CD4-positive, alpha-beta T cell (primary cell): Measurements from ENCODE around the gene SCAF11. TPM values are rescaled to one million over a fixed set of nuclear protein-coding genes. Genes with fewer than 3 reads are reported as not detected.

Experiments
- ATAC-seq: fragments of 200-7000 bp; cut with Tn5 transposase; one replicate; pipeline ENCODE4 v1.10.0; 2022; ENCODE audit warnings: mild to moderate bottlenecking; ENCODE audit not compliant: poor library complexity
- CTCF ChIA-PET: fragments of 350-600 bp; sonication (Branson Sonifier 250); formaldehyde crosslinking; loops from one replicate; lab custom pipeline; 2021; ENCODE audit warnings: antibody characterized with exemption, inconsistent platforms; lab: Charles Lee
- POLR2A ChIA-PET: fragments of 350-600 bp; sonication (Branson Sonifier 250); formaldehyde crosslinking; loops from one replicate; lab custom pipeline; 2021; ENCODE audit warnings: antibody characterized with exemption, inconsistent platforms; lab: Charles Lee
- DNase-seq, 14 experiments: peaks; one replicate each; pipeline ENCODE4 v3.0.0-alpha.2; 2013 to 2020; ENCODE audit warnings: mixed read lengths in 2 of 14
- H3K27ac ChIP-seq, 2 donors: one replicate each; pipeline versions ENCODE4 v1.5.1 to v1.7.0; 2013; ENCODE audit warnings: low read length in 2 of 2, low read depth in 1 of 2, mild to moderate bottlenecking in 1 of 2
- H3K27me3 ChIP-seq, 2 experiments: 1 replicate in 1 of 2; 2 replicates in 1 of 2; pipeline versions ENCODE4 v1.6.1 to v1.7.0; 2013; ENCODE audit warnings: low read length in 2 of 2, control low read depth in 1 of 2, mild to moderate bottlenecking in 1 of 2, moderate library complexity in 1 of 2; ENCODE audit not compliant: insufficient read depth in 2 of 2, control insufficient read depth in 1 of 2
- H3K36me3 ChIP-seq: one replicate; pipeline ENCODE4 v1.6.1; 2013; ENCODE audit warnings: low read length, control low read depth; ENCODE audit not compliant: insufficient read depth
- H3K4me1 ChIP-seq: one replicate; pipeline ENCODE4 v1.6.1; 2013; ENCODE audit warnings: low read length, control low read depth; ENCODE audit not compliant: insufficient read depth
- H3K4me3 ChIP-seq: one replicate; pipeline ENCODE4 v1.5.1; 2013; ENCODE audit warnings: mild to moderate bottlenecking, low read length, moderate library complexity
- H3K9me3 ChIP-seq, 2 experiments: 1 replicate in 1 of 2; 2 replicates in 1 of 2; pipeline versions ENCODE4 v1.6.1 to v1.7.0; 2013; ENCODE audit warnings: low read length in 2 of 2, mild to moderate bottlenecking in 2 of 2, control low read depth in 1 of 2, moderate library complexity in 1 of 2; ENCODE audit not compliant: control insufficient read depth in 1 of 2, insufficient read depth in 1 of 2
- H3K27ac Mint-ChIP-seq: one replicate; pipeline ENCODE4 v1.8.0; 2020; ENCODE audit warnings: mixed read lengths
- H3K27me3 Mint-ChIP-seq: one replicate; pipeline ENCODE4 v1.8.0; 2021; ENCODE audit warnings: mixed read lengths
- H3K36me3 Mint-ChIP-seq: one replicate; pipeline ENCODE4 v1.8.0; 2021; ENCODE audit warnings: low read depth, mixed read lengths
- H3K4me1 Mint-ChIP-seq: one replicate; pipeline ENCODE4 v1.8.0; 2021; ENCODE audit warnings: low read depth, mixed read lengths
- H3K4me3 Mint-ChIP-seq: one replicate; pipeline ENCODE4 v1.8.0; 2020; ENCODE audit warnings: mild to moderate bottlenecking, mixed read lengths
- H3K9me3 Mint-ChIP-seq: one replicate; pipeline ENCODE4 v1.8.0; 2020; ENCODE audit warnings: mixed read lengths
- CTCF ChIP-seq: fragments of 200-600 bp; IDR thresholded peaks from one replicate; pipeline ENCODE4 v1.8.0; 2022; ENCODE audit warnings: antibody characterized with exemption, mild to moderate bottlenecking
- intact Hi-C, 2 experiments: fragments of 100-400 bp; cut with DNase I in 1 of 2; cut with micrococcal nuclease in 1 of 2; formaldehyde crosslinking; loops; one replicate each; pipeline versions ENCODE4 v1.15.1 to v1.9.0; 2023 to 2025; cut with DNase I, micrococcal nuclease
- total RNA-seq, 174 experiments: library from RNA in 2 of 174; stranded (reverse) in 2 of 174; gene quantifications; one replicate each; pipeline ENCODE4 v1.2.3 and lab custom pipeline; 2021 to 2026

Gene SCAF11
- total RNA-seq, 2 experiments from 2014 or later = 205 to 213 TPM

- H3K4me1 ChIP-seq = peaks cover 15% of the 10 kb centered on the region
- intact Hi-C loops = loop anchor here in 1 of 2 experiments (10.0 kb wide), 2 partner anchors 384 to 1714 kb away; no protein-coding TSS in a partner anchor
- no peak overlapping the region for H3K27ac ChIP-seq
- no peak for TF ChIP-seq CTCF
- peaks cover 99% of the 10 kb centered on the region for H3K4me1 Mint-ChIP-seq
- no peak for DNase-seq
- CTCF ChIA-PET = interaction anchor here (1.3 kb wide), 1 partner anchor 92 kb away, joined by 3 read pairs; no protein-coding TSS in a partner anchor
- H3K4me3 ChIP-seq = no peak overlapping the region
- no peak overlapping the region for H3K27ac Mint-ChIP-seq
- peaks cover 9% of the 10 kb centered on the region for H3K36me3 ChIP-seq
- POLR2A ChIA-PET = interaction anchor here (1.3 kb wide), 1 partner anchor 10 kb away, joined by 3 read pairs; the partner anchor contains the start of gene SCAF11
- no peaks in the 10 kb centered on the region for H3K9me3 ChIP-seq
- no peak for ATAC-seq
- H3K4me3 Mint-ChIP-seq = no peak overlapping the region
- no peaks in the 10 kb centered on the region for H3K27me3 Mint-ChIP-seq
- H3K9me3 Mint-ChIP-seq = no peaks in the 10 kb centered on the region
- H3K27me3 ChIP-seq = no peaks in the 10 kb centered on the region
- peaks cover 43% of the 10 kb centered on the region for H3K36me3 Mint-ChIP-seq
These were observed 9.8 kb downstream of the SCAF11 start for GRCh38 chr12:45980540-45980939.

- peak overlapping the region; percentile 17 for H3K4me3 Mint-ChIP-seq
- H3K27me3 Mint-ChIP-seq = no peaks in the 10 kb centered on the region
- peaks cover 99% of the 10 kb centered on the region for H3K4me1 Mint-ChIP-seq
- H3K36me3 Mint-ChIP-seq = peaks cover 57% of the 10 kb centered on the region
- Histone ChIP-seq H3K9me3 (no peaks in the 10 kb centered on the region), H3K27ac (no peak overlapping the region), H3K4me3 (no peak overlapping the region), H3K27me3 (no peaks in the 10 kb centered on the region), H3K4me1 (peaks cover 10% of the 10 kb centered on the region), H3K36me3 (peaks cover 13% of the 10 kb centered on the region)
- H3K9me3 Mint-ChIP-seq = no peaks in the 10 kb centered on the region
- POLR2A ChIA-PET = no interaction called here
- CTCF ChIA-PET = no interaction called here
- TF ChIP-seq CTCF = no peak
- H3K27ac Mint-ChIP-seq = no peak overlapping the region
- ATAC-seq (no peak), DNase-seq (no peak)
- intact Hi-C loops = no loop called here
These were observed 12.3 kb downstream of the SCAF11 start for GRCh38 chr12:45978108-45978507.

DNA sequence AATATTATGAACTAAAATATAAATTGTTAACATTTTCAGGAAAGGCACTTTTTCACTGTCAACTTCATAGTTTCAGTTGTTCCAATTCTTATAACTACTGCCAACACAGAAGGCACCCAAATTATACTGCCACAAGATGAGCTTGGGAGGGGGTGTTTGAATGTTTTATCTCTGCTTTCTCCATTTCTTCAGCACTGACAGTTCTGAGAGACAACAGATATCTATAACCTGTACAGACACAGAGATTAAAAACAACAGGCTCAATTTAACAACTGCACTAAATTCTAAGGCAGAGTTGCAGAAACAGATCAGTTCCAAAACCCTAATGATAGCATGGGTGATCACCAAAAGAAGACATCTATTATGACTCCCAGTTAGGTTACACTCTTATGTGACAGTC, 12.8 kb downstream of the SCAF11 start:
- peaks cover 56% of the 10 kb centered on the region for H3K36me3 Mint-ChIP-seq
- H3K27ac Mint-ChIP-seq = no peak overlapping the region
- DNase-seq (no peak), ATAC-seq (no peak)
- CTCF ChIA-PET = no interaction called here
- no peak overlapping the region for H3K4me3 Mint-ChIP-seq
- no peaks in the 10 kb centered on the region for H3K9me3 ChIP-seq
- intact Hi-C loops = no loop called here
- no peaks in the 10 kb centered on the region for H3K27me3 Mint-ChIP-seq
- no peak overlapping the region for H3K27ac ChIP-seq
- H3K4me1 ChIP-seq = peaks cover 10% of the 10 kb centered on the region
- peaks cover 11% of the 10 kb centered on the region for H3K36me3 ChIP-seq
- POLR2A ChIA-PET = no interaction called here
- H3K9me3 Mint-ChIP-seq = no peaks in the 10 kb centered on the region
- H3K4me3 ChIP-seq = no peak overlapping the region
- TF ChIP-seq CTCF = no peak
- H3K27me3 ChIP-seq = no peaks in the 10 kb centered on the region
- peaks cover 98% of the 10 kb centered on the region for H3K4me1 Mint-ChIP-seq
